CD4-positive, alpha-beta T cell treated with Interleukin-6 at 100 ng/mL for 8 hours (primary cell): ENCODE measurements around the gene MTR.
A peak's percentile ranks its signal among the peaks of the same experiment; 100 is the strongest.

Source experiments
- DNase-seq: peaks from one replicate; pipeline ENCODE4 v3.0.0-alpha.2; 2020; ENCODE audit warnings: mixed read lengths, low spot score

Gene MTR

GRCh38 chr1:236779312-236779711 lies 15.8 kb upstream of the MTR start:
- no peak for DNase-seq

GRCh38 chr1:236785477-236785876 lies 9.6 kb upstream of the MTR start:
- no peak for DNase-seq

GRCh38 chr1:236786453-236786852 lies 8.6 kb upstream of the MTR start:
- DNase-seq = no peak

- DNase-seq = no peak
Measured at GRCh38 chr1:236794585-236795034, 482 bp upstream of the MTR start.

- peak; percentile 20 for DNase-seq
Measured at GRCh38 chr1:236795757-236796667, 920 bp downstream of the MTR start.

- DNase-seq = no peak
Measured at GRCh38 chr1:236799001-236799400, 3.9 kb downstream of the MTR start.

- no peak for DNase-seq
Measured at GRCh38 chr1:236800002-236800620, 5.0 kb downstream of the MTR start.

GRCh38 chr1:236800623-236801022 lies 5.5 kb downstream of the MTR start:
- no peak for DNase-seq

GRCh38 chr1:236802264-236802663 lies 7.2 kb downstream of the MTR start:
- DNase-seq = no peak

- DNase-seq = no peak
Measured at GRCh38 chr1:236806634-236807033, 11.5 kb downstream of the MTR start.

- DNase-seq = no peak
Measured at GRCh38 chr1:236808005-236808404, 12.9 kb downstream of the MTR start.

GRCh38 chr1:236808564-236809130 lies 13.6 kb downstream of the MTR start:
- DNase-seq = no peak

GRCh38 chr1:236809148-236809547 lies 14.1 kb downstream of the MTR start:
- DNase-seq = no peak

- DNase-seq = no peak
Measured at GRCh38 chr1:236810018-236810417, 14.9 kb downstream of the MTR start.

- no peak for DNase-seq
Measured at GRCh38 chr1:236812334-236813030, 17.4 kb downstream of the MTR start.

GRCh38 chr1:236815941-236816340 lies 20.8 kb downstream of the MTR start:
- no peak for DNase-seq

GRCh38 chr1:236819856-236820255 lies 24.8 kb downstream of the MTR start:
- DNase-seq = no peak

GRCh38 chr1:236821091-236821627 lies 26.1 kb downstream of the MTR start:
- DNase-seq = no peak

- no peak for DNase-seq
Measured at GRCh38 chr1:236823559-236823958, 28.5 kb downstream of the MTR start.

- no peak for DNase-seq
Measured at GRCh38 chr1:236829085-236829484, 34.0 kb downstream of the MTR start.

- DNase-seq = no peak
Measured at GRCh38 chr1:236830116-236830515, 35.0 kb downstream of the MTR start.

GRCh38 chr1:236830560-236830959 lies 35.5 kb downstream of the MTR start:
- no peak for DNase-seq
